Peyer's patch (tissue), 4 donors: ENCODE results near the gene MIB1. TPM values are rescaled to one million over a fixed set of nuclear protein-coding genes. Genes with fewer than 3 reads are reported as not detected.

ENCODE experiments used
- DNase-seq, 3 donors: peaks; one replicate each; pipeline ENCODE4 v3.0.0-alpha.2; 2017 to 2019
- H3K27ac ChIP-seq, 4 donors: fragments of 200-600 bp; sonication (generic); one replicate each; pipeline ENCODE4 v1.5.1; 2016 to 2019
- H3K27me3 ChIP-seq, 2 donors: fragments of 200-600 bp; sonication (generic); one replicate each; pipeline ENCODE4 v1.5.1; 2019
- H3K36me3 ChIP-seq, 3 donors: fragments of 200-600 bp; sonication (generic); one replicate each; pipeline ENCODE4 v1.5.1; 2016 to 2019
- H3K4me1 ChIP-seq, 4 donors: fragments of 200-600 bp; sonication (generic); one replicate each; pipeline ENCODE4 v1.5.1; 2016 to 2019
- H3K4me3 ChIP-seq, 4 donors: fragments of 200-600 bp; sonication (generic); 1 replicate in 3 of 4; 2 replicates in 1 of 4; pipeline ENCODE4 v1.5.1; 2016 to 2019; ENCODE audit warnings: mild to moderate bottlenecking in 1 of 4
- H3K9me3 ChIP-seq, 4 donors: fragments of 200-600 bp; sonication (generic); one replicate each; pipeline ENCODE4 v1.5.1; 2016 to 2019; ENCODE audit warnings: mild to moderate bottlenecking in 1 of 4
- POLR2A ChIP-seq, 2 donors: fragments of 450-650 bp; IDR thresholded peaks; one replicate each; pipeline ENCODE4 v1.5.1; 2017; ENCODE audit warnings: antibody characterized with exemption in 2 of 2, mild to moderate bottlenecking in 2 of 2, moderate library complexity in 2 of 2
- total RNA-seq, 4 donors: library from RNA; depleted of rRNA; stranded (reverse); fragments of >200 nt; gene quantifications; one replicate each; pipeline ENCODE4 v1.1.0, GENCODE V29; 2016
- TF ChIP-seq, protein P1 (sequence below), 6 experiments: fragments of 450-650 bp in 4 of 6; fragments of 200-600 bp in 2 of 6; sonication (generic) in 1 of 6; IDR thresholded peaks; one replicate each; pipeline ENCODE4 v1.5.1; 2017 to 2019; ENCODE audit warnings: antibody characterized with exemption in 6 of 6, mild to moderate bottlenecking in 3 of 6, moderate library complexity in 1 of 6

Gene MIB1
- total RNA-seq, 4 donors from 2014 or later, result 13.8 to 47.0 (median 18.3) TPM

GRCh38 chr18:21747268-21747667 is 6.7 kb downstream of the MIB1 start:
- Histone ChIP-seq H3K9me3 (no peaks in the 10 kb centered on the region), H3K27ac (no peak overlapping the region), H3K27me3 (no peaks in the 10 kb centered on the region), H3K36me3 (no peaks in the 10 kb centered on the region), H3K4me1 (peaks cover 0 to 13% (median 5%) of the 10 kb centered on the region in 4 donors), H3K4me3 (no peak overlapping the region)
- DNase-seq, result no peak
- TF ChIP-seq, protein P1, sequence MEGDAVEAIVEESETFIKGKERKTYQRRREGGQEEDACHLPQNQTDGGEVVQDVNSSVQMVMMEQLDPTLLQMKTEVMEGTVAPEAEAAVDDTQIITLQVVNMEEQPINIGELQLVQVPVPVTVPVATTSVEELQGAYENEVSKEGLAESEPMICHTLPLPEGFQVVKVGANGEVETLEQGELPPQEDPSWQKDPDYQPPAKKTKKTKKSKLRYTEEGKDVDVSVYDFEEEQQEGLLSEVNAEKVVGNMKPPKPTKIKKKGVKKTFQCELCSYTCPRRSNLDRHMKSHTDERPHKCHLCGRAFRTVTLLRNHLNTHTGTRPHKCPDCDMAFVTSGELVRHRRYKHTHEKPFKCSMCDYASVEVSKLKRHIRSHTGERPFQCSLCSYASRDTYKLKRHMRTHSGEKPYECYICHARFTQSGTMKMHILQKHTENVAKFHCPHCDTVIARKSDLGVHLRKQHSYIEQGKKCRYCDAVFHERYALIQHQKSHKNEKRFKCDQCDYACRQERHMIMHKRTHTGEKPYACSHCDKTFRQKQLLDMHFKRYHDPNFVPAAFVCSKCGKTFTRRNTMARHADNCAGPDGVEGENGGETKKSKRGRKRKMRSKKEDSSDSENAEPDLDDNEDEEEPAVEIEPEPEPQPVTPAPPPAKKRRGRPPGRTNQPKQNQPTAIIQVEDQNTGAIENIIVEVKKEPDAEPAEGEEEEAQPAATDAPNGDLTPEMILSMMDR (IDR thresholded peaks at IDR 0.05), result no peak
- no peak for TF ChIP-seq POLR2A (IDR thresholded peaks at IDR 0.05)

DNA sequence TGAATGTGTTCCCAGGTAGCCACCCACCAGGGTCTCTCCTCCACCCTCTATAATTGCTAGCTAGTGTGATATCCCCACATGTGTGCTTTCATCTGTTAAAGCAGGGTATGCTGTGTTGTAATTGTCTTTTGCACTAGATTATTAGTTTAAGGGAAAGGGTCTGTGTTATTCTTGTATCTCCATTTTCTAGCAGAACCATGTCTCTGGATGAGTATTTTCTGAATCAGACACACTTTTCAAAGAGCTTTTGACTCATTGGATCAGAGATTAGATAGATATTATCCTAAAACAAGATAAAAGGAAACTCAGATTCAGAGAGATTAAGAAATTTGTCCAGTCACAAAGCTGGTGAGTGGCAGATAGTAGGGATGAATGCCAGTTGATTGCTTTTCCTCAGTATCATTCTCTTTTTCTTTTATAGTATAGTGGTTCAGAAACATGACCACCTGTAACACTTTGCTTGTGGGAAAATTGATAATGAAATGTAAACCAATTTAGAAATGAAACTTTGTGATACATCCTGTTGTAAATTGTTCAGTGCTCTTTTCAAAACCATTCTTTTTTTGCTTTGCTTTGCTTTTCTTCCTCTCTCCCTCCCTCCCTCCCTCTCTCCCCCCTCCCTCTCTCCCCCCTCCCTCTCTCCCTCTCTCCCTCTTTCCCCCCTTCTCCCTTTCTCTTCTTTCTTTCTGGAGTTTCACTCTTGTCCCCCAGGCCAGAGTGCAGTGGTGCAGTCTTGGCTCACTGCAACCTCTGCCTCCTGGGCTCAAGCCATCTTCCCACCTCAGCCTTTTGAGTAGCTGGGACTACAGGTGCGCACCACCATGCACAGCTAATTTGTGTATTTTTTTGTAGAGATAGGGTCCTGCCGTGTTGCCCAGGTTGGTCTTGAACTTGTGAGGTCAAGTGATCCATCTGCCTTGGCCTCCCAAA is 7.4 kb downstream of the MIB1 start:
- TF ChIP-seq, protein P1 (IDR thresholded peaks at IDR 0.05), result no peak
- no peaks in the 10 kb centered on the region for H3K36me3 ChIP-seq
- H3K27ac ChIP-seq, result no peak overlapping the region
- DNase-seq, result no peak
- H3K4me1 ChIP-seq, result peaks cover 0 to 9% (median 3%) of the 10 kb centered on the region in 4 donors
- no peaks in the 10 kb centered on the region for H3K27me3 ChIP-seq
- no peaks in the 10 kb centered on the region for H3K9me3 ChIP-seq
- no peak overlapping the region for H3K4me3 ChIP-seq

DNA sequence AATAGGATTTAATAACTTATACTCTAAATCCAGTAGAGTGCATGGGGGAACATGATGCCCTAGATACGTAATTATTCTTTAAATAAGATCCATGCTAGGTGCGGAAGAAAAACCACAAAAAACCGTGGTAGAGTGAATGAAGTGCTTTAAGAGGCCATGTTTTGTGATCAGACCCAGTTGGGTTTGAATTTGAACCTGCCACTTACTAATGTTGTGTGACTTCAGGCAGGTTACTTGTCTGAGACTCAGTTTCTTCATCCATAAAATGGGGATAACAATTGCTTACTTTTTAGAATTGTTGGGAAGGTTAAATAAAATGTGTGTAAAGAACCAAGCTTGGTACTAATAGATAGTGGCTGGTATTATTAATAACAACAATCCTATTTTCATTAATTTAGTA is 17.2 kb downstream of the MIB1 start:
- no peaks in the 10 kb centered on the region for H3K27me3 ChIP-seq
- no peaks in the 10 kb centered on the region for H3K4me1 ChIP-seq

GRCh38 chr18:21759836-21760235 is 19.2 kb downstream of the MIB1 start:
- no peak overlapping the region for H3K4me3 ChIP-seq
- no peaks in the 10 kb centered on the region for H3K27me3 ChIP-seq
- H3K9me3 ChIP-seq, result no peaks in the 10 kb centered on the region
- no peak for TF ChIP-seq POLR2A (IDR thresholded peaks at IDR 0.05)
- TF ChIP-seq, protein P1 (IDR thresholded peaks at IDR 0.05), result no peak
- no peaks in the 10 kb centered on the region for H3K36me3 ChIP-seq
- H3K27ac ChIP-seq, result no peak overlapping the region
- no peaks in the 10 kb centered on the region for H3K4me1 ChIP-seq
- DNase-seq, result no peak

More for the DNA sequence above, 17.2 kb downstream of the MIB1 start:
- TF ChIP-seq POLR2A (IDR thresholded peaks at IDR 0.05), result no peak
- TF ChIP-seq, protein P1 (IDR thresholded peaks at IDR 0.05), result no peak
- no peak for DNase-seq
- no peaks in the 10 kb centered on the region for H3K36me3 ChIP-seq
- H3K27ac ChIP-seq, result no peak overlapping the region
- no peaks in the 10 kb centered on the region for H3K9me3 ChIP-seq
- no peak overlapping the region for H3K4me3 ChIP-seq

- no peaks in the 10 kb centered on the region for H3K4me1 ChIP-seq
- no peak for TF ChIP-seq POLR2A (IDR thresholded peaks at IDR 0.05)
- TF ChIP-seq, protein P1 (IDR thresholded peaks at IDR 0.05), result no peak
- no peaks in the 10 kb centered on the region for H3K27me3 ChIP-seq
Observed at GRCh38 chr18:21760321-21760720, 19.7 kb downstream of the MIB1 start.

More at GRCh38 chr18:21760321-21760720, 19.7 kb downstream of the MIB1 start:
- Histone ChIP-seq H3K9me3 (no peaks in the 10 kb centered on the region), H3K36me3 (no peaks in the 10 kb centered on the region), H3K4me3 (no peak overlapping the region), H3K27ac (no peak overlapping the region)
- DNase-seq, result no peak
